WERI-Rb-1 (cell line): ENCODE measurements around the gene ARSA.
A peak's percentile ranks its signal among the peaks of the same experiment; 100 is the strongest.
"Not testable (repeated sequence)": the region's sequence is repeated elsewhere in the genome, so short reads cannot be mapped to it uniquely, and the experiment has no call there.

Experiments used
- DNase-seq: peaks from one replicate; pipeline ENCODE4 v3.0.0-alpha.2; 2020
- H3K27ac ChIP-seq: fragments of 250-450 bp; sonication (Bioruptor Pico); 2 replicates; pipeline ENCODE4 v1.5.1; 2020; ENCODE audit warnings: mild to moderate bottlenecking, moderate library complexity
- H3K27me3 ChIP-seq: fragments of 250-450 bp; sonication (Bioruptor Pico); 2 replicates; pipeline ENCODE4 v1.5.1; 2021; ENCODE audit warnings: mild to moderate bottlenecking, low read depth, moderate library complexity; ENCODE audit not compliant: insufficient read depth, severe bottlenecking
- H3K36me3 ChIP-seq: fragments of 250-450 bp; sonication (Bioruptor Pico); 2 replicates; pipeline ENCODE4 v1.5.1; 2020; ENCODE audit warnings: mild to moderate bottlenecking, moderate library complexity
- H3K4me3 ChIP-seq: 2 replicates; pipeline ENCODE4 v1.5.1; 2011; ENCODE audit warnings: low read depth, mild to moderate bottlenecking, control low read depth, low read length
- H3K9me3 ChIP-seq: fragments of 250-450 bp; sonication (Bioruptor Pico); 2 replicates; pipeline ENCODE4 v1.5.1; 2021; ENCODE audit warnings: mild to moderate bottlenecking, moderate library complexity; ENCODE audit not compliant: severe bottlenecking
- TF ChIP-seq, protein P1 (sequence below): IDR thresholded peaks from 2 replicates; pipeline ENCODE4 v1.5.1; 2011; ENCODE audit warnings: low read depth, mild to moderate bottlenecking, control low read depth, inconsistent platforms, low read length

Gene ARSA

DNA sequence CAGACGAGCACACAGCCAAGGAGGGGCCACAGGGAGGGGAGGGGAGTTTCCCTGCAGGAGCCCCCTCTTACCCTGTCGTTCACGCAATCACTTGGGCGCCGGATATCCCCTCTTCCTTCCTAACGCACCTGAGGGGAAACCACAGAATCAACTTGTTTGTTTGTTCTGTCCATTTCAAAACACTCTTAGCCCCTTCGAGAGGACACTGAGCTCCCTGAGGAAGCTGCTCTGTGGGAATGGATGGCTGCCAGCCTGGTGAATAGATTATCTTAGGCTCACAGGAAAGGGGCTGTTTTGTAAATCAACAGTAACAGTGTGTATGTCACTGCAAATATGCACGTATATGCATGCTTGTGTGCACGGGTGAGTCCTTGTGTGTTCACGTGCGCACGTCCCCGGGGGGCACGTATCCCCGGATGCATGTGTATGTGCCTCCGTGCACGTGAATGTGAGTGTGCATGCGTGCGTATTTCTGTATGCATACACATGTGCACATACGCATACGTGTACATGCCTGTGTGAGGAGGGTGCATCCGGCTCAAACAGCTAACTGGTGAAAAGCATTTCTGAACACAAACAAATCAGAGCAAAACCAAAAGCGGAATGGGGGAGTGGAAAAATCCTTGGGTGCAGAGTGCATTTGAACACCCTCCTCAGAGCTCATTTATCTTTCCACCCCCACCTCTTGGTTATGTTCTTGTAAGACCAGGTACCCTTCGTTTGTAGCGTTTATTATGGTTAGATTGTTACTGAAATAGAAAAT, 7.2 kb downstream of the ARSA start:
- Histone ChIP-seq H3K27ac (no peak overlapping the region), H3K36me3 (peaks cover 2% of the 10 kb centered on the region; the same call in 1 of the 2 replicates), H3K4me3 (peak overlapping the region; percentile 53), H3K27me3 (no peaks in the 10 kb centered on the region), H3K9me3 (no peaks in the 10 kb centered on the region)
- TF ChIP-seq, protein P1, sequence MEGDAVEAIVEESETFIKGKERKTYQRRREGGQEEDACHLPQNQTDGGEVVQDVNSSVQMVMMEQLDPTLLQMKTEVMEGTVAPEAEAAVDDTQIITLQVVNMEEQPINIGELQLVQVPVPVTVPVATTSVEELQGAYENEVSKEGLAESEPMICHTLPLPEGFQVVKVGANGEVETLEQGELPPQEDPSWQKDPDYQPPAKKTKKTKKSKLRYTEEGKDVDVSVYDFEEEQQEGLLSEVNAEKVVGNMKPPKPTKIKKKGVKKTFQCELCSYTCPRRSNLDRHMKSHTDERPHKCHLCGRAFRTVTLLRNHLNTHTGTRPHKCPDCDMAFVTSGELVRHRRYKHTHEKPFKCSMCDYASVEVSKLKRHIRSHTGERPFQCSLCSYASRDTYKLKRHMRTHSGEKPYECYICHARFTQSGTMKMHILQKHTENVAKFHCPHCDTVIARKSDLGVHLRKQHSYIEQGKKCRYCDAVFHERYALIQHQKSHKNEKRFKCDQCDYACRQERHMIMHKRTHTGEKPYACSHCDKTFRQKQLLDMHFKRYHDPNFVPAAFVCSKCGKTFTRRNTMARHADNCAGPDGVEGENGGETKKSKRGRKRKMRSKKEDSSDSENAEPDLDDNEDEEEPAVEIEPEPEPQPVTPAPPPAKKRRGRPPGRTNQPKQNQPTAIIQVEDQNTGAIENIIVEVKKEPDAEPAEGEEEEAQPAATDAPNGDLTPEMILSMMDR: peak; percentile 65; the same call in 1 of the 2 replicates
- peak; percentile 85 for DNase-seq

- H3K27ac ChIP-seq, H3K9me3 ChIP-seq, DNase-seq, H3K27me3 ChIP-seq, H3K4me3 ChIP-seq: not testable (repeated sequence)
- peaks cover 15% of the 10 kb centered on the region for H3K36me3 ChIP-seq
Measured at GRCh38 chr22:50614296-50614695, 13.7 kb downstream of the ARSA start.

GRCh38 chr22:50613291-50613981, 14.5 kb downstream of the ARSA start:
- Histone ChIP-seq H3K36me3 (peaks cover 20% of the 10 kb centered on the region), H3K4me3 (no peak overlapping the region), H3K27ac (no peak overlapping the region), H3K9me3 (no peaks in the 10 kb centered on the region), H3K27me3 (no peaks in the 10 kb centered on the region)
- DNase-seq: peak; percentile 44
- TF ChIP-seq, protein P1: 0 out of 2 replicates have a peak, but pooled peaks have one; percentile 1

GRCh38 chr22:50612528-50613221, 15.3 kb downstream of the ARSA start:
- Histone ChIP-seq H3K27me3 (no peaks in the 10 kb centered on the region), H3K27ac (no peak overlapping the region), H3K36me3 (peaks cover 20% of the 10 kb centered on the region), H3K9me3 (no peaks in the 10 kb centered on the region), H3K4me3 (no peak overlapping the region)
- TF ChIP-seq, protein P1: no peak
- peak; percentile 47 for DNase-seq

- H3K9me3 ChIP-seq: no peaks in the 10 kb centered on the region
- H3K4me3 ChIP-seq: no peak overlapping the region
- DNase-seq: no peak
- TF ChIP-seq, protein P1: no peak
- H3K36me3 ChIP-seq: peaks cover 24% of the 10 kb centered on the region
- no peaks in the 10 kb centered on the region for H3K27me3 ChIP-seq
- no peak overlapping the region for H3K27ac ChIP-seq
Measured at GRCh38 chr22:50612168-50612527, 15.8 kb downstream of the ARSA start.
